A549 (cell line): ENCODE data around the gene GJB2. TPM values are rescaled to one million over a fixed set of nuclear protein-coding genes. Genes with fewer than 3 reads are reported as not detected.
A peak's percentile ranks its signal among the peaks of the same experiment; 100 is the strongest.

Experiments
- ATAC-seq, 2 experiments: fragments of 200-7000 bp in 1 of 2; fragments of >200 bp in 1 of 2; cut with Nextera tagmentation in 1 of 2; cut with Tn5 transposase in 1 of 2; 3 replicates each; pipeline versions ENCODE4 v1.8.0 to v1.9.1; 2018 to 2020; ENCODE audit warnings: mild to moderate bottlenecking in 1 of 2, moderate library complexity in 1 of 2
- CTCF ChIA-PET: fragments of 300-600 bp; sonication (Branson Sonifier 250); formaldehyde crosslinking; extraction: SDS; loops from one replicate; lab custom pipeline; 2021; ENCODE audit warnings: antibody characterized with exemption, inconsistent platforms; lab: Yijun Ruan, JAX
- POLR2A ChIA-PET: fragments of 350-600 bp; formaldehyde crosslinking; extraction: SDS; loops from one replicate; lab custom pipeline; 2021; ENCODE audit warnings: antibody characterized with exemption, inconsistent platforms; lab: Yijun Ruan, JAX
- DNase-seq, 2 experiments: peaks; one replicate each; pipeline versions ENCODE4 v3.0.0 to v3.0.0-alpha.2; 2011 to 2016; ENCODE audit warnings: low read depth in 1 of 2, low spot score in 1 of 2
- FAIRE-seq: peaks from 2 replicates; lab custom pipeline; 2011; peaks lifted over from hg19 to GRCh38; lab: Jason Lieb, UNC
- H3K27ac ChIP-seq, 2 experiments: fragments of >200 bp; sonication (Bioruptor Twin); formaldehyde crosslinking; 3 replicates each; pipeline ENCODE4 v1.5.1; 2016 to 2017
- H3K4me1 ChIP-seq: fragments of >200 bp; sonication (Bioruptor Twin); formaldehyde crosslinking; 3 replicates; pipeline ENCODE4 v1.6.1; 2016
- H3K4me2 ChIP-seq: fragments of >200 bp; sonication (Bioruptor Twin); formaldehyde crosslinking; 3 replicates; pipeline ENCODE4 v1.6.1; 2016
- H3K4me3 ChIP-seq: fragments of >200 bp; sonication (Bioruptor Twin); formaldehyde crosslinking; 3 replicates; pipeline ENCODE4 v1.5.1; 2016
- H3K9me3 ChIP-seq: fragments of >200 bp; sonication (Bioruptor Twin); formaldehyde crosslinking; 3 replicates; pipeline ENCODE4 v1.6.1; 2016
- CBX8 ChIP-seq: fragments of 200-600 bp; sonication (generic); IDR thresholded peaks from 2 replicates; pipeline ENCODE4 v1.6.1; 2016
- CEBPB ChIP-seq, 2 experiments: fragments of >200 bp in 1 of 2; sonication (Bioruptor Twin) in 1 of 2; formaldehyde crosslinking in 1 of 2; IDR thresholded peaks; 2 replicates each; pipeline ENCODE4 v1.6.1; 2012 to 2016
- ESRRA ChIP-seq: fragments of 150-350 bp; IDR thresholded peaks from 2 replicates; pipeline ENCODE4 v1.6.1; 2014; ENCODE audit warnings: mild to moderate bottlenecking, low read length, borderline replicate concordance
- FOSL2 ChIP-seq, 2 experiments: fragments of 450-650 bp in 1 of 2; fragments of >200 bp in 1 of 2; sonication (Bioruptor Twin) in 1 of 2; formaldehyde crosslinking; IDR thresholded peaks; 2 replicates each; pipeline versions ENCODE4 v1.5.0 to v1.6.1; 2016 to 2020; ENCODE audit warnings: mild to moderate bottlenecking in 1 of 2, moderate library complexity in 1 of 2
- HOXB13 ChIP-seq: fragments of 250-450 bp; sonication (Bioruptor Pico); IDR thresholded peaks from 2 replicates; pipeline ENCODE4 v1.5.0; 2020; ENCODE audit warnings: low read depth, mild to moderate bottlenecking, moderate library complexity
- MAZ ChIP-seq: fragments of 150-350 bp; IDR thresholded peaks from 2 replicates; pipeline ENCODE4 v1.6.1; 2014; ENCODE audit warnings: antibody characterized with exemption, low read depth, low read length, borderline replicate concordance
- NFE2L2 ChIP-seq: fragments of 150-350 bp; conservative IDR thresholded peaks from 2 replicates; pipeline ENCODE4 v1.6.1; 2014; ENCODE audit warnings: low read length
- NR3C1 ChIP-seq: fragments of >200 bp; sonication (Bioruptor Twin); formaldehyde crosslinking; IDR thresholded peaks from 3 replicates; pipeline ENCODE4 v1.6.1; 2017
- RARB ChIP-seq: fragments of 250-450 bp; sonication (Bioruptor Pico); IDR thresholded peaks from 2 replicates; pipeline ENCODE4 v1.8.0; 2021; ENCODE audit warnings: mild to moderate bottlenecking, moderate library complexity
- ZSCAN20 ChIP-seq: fragments of 250-450 bp; sonication (Bioruptor Pico); IDR thresholded peaks from 2 replicates; pipeline ENCODE4 v1.8.0; 2022; ENCODE audit warnings: mild to moderate bottlenecking, moderate library complexity
- WGBS: methylation state at CpG from one replicate; pipeline ENCODE4 v1.1.6; 2017; ENCODE audit errors: missing lambda C conversion rate; 5-methylcytosine and 5-hydroxymethylcytosine counted together
- polyA plus RNA-seq, 4 experiments: library from polyadenylated mRNA; depleted of rRNA in 3 of 4; stranded (reverse); fragments of >200 nt; fragmentation: RNase III in 1 of 4; extraction: RNeasy Plus Mini Kit Qiagen cat#74134 plus additional on column Dnase treatment in 1 of 4; gene quantifications; 2 replicates in 3 of 4; 3 replicates in 1 of 4; pipeline ENCODE4 v1.2.3, GENCODE V29; 2011 to 2017
- TF ChIP-seq, protein P1 (sequence below): IDR thresholded peaks from 2 replicates; pipeline ENCODE4 v1.6.1; 2012; ENCODE audit warnings: low read depth, borderline replicate concordance
- TF ChIP-seq, protein P2 (sequence below): IDR thresholded peaks from 2 replicates; pipeline ENCODE4 v1.6.1; 2012
- TF ChIP-seq, protein P3 (sequence below): fragments of >200 bp; sonication (Bioruptor Twin); formaldehyde crosslinking; IDR thresholded peaks from 3 replicates; pipeline ENCODE4 v1.6.1; 2016
- TF ChIP-seq, protein P4 (sequence below): fragments of 250-450 bp; sonication (Bioruptor Pico); IDR thresholded peaks from 2 replicates; pipeline ENCODE4 v1.5.0; 2020; ENCODE audit warnings: low read depth, mild to moderate bottlenecking, moderate library complexity

GJB2 gene
- polyA plus RNA-seq, 2 of the 4 experiments (the other 2 are of a cell fraction), result 0.40 to 0.66 TPM

DNA sequence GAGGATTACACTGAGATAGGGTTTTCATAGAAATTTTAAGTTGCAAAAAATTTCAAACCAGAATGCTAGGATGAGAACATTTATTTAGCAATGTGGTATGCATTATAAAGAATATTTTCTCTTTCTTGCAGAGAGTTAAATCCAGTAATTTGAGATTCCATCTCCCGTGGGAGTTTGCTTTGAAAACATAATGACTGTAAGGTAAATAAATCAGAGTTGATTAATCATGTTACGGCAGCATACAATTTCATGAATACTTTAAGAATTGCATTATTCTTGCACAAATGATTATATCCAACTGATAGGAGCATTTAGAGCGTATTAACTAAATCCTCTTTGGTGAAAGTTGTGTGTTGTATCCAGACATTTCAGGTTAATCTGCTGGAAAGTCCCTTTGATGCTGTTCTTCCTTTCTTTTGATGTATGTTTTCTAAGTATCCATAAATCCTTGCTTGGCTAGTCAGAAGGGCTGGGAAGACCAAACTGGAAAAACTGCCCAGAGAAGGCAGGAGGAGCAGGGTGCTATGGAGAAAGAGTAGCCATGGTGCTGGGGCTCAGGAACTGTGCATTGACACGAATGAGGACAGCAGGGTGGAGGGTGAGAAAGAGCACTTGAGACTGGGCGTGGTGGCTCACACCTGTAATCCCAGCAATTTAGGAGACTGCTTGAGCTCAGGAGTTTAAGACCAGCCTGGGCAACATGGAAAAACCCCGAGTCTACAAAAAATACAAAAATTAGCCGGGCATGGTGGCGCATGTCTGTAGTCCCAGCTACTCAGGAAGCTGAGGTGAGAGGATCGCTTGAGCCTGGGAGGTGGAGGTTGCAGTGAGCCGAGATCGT, 27.1 kb downstream of the GJB2 start:
- POLR2A ChIA-PET, result no interaction called here
- no peaks in the 10 kb centered on the region for H3K4me1 ChIP-seq
- ATAC-seq (no peak), DNase-seq (no peak), FAIRE-seq (no peak)
- no peaks in the 10 kb centered on the region for H3K9me3 ChIP-seq
- WGBS, result 70% methylated on average over 11 of the region's 11 CpGs
- TF ChIP-seq CEBPB (IDR thresholded peaks at IDR 0.05), result no peak
- TF ChIP-seq, protein P1, sequence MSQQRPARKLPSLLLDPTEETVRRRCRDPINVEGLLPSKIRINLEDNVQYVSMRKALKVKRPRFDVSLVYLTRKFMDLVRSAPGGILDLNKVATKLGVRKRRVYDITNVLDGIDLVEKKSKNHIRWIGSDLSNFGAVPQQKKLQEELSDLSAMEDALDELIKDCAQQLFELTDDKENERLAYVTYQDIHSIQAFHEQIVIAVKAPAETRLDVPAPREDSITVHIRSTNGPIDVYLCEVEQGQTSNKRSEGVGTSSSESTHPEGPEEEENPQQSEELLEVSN, result no peak
- no peak overlapping the region for H3K27ac ChIP-seq
- H3K4me2 ChIP-seq, result no peak overlapping the region
- CTCF ChIA-PET, result interaction anchor here (0.7 kb wide), 1 partner anchor 38 kb away, joined by 3 read pairs; no protein-coding TSS in a partner anchor
- H3K4me3 ChIP-seq, result no peak overlapping the region

DNA sequence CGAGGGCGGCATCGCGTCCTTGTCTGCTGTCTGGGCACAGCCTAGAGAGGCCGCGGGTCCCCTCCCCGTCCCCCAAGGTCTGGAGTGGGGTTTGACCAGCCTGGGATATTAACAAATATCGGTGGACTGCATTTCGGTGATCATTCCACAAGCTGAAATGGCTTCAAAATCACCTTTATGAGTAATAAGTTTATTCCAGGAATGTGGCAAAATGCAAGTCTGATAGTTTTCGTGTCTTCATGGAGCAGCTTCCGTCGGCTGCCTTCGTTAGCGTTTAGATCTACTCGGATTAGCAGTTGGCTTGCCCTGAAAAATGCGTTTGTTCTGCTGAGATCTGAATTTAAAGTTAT, 30.8 kb downstream of the GJB2 start:
- H3K9me3 ChIP-seq, result no peaks in the 10 kb centered on the region

DNA sequence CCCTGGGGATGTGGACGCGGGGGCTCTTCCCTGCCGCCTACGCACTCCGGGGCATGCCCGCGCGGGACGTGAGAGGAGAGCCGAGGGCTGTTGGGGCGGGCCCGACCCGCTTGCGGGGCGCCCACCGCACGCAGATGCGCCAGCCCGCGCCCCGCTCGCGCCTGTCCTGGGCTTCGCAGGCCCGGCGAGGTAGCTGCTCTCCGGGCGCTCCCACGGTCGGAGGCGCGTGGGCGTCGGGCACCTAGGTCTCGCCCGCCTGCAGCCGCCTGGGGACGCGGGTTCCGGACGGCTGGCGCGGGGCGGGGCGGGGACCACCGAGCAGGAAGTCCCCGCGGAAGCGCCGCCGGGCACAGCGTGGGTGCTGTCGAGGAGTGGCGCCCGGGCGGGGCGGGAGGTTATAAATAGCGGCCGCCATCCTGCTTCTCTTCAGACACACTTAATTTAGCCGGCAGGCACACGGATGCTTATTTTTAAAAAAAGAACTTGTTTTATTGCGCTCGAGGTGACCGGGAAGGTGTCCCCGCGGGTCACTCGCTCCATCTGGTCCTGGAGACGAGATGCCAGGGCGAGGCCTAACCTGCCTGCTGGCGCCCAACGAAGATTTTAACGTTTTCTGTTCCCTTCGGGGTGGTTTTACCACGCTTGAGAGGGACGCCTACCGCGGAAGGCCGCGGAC, 31.3 kb downstream of the GJB2 start:
- Histone ChIP-seq H3K27ac (peak overlapping the region in 1 of 2 experiments; percentile 42; a peak in 1 of 6 replicates), H3K4me2 (peak overlapping the region; percentile 95), H3K9me3 (no peaks in the 10 kb centered on the region), H3K4me3 (peak overlapping the region; percentile 47), H3K4me1 (peaks cover 7% of the 10 kb centered on the region; the same call in 1 of the 3 replicates)
- POLR2A ChIA-PET, result interaction anchor here (1.0 kb wide), 1 partner anchor 201 kb away, joined by 3 read pairs; no protein-coding TSS in a partner anchor
- WGBS, result 75% methylated on average over 20 of the region's 79 CpGs
- FAIRE-seq (no peak), ATAC-seq (peak in 1 of 2 experiments; percentile 38; a peak in 3 of 6 replicates), DNase-seq (no peak)
- CTCF ChIA-PET, result interaction anchor here (4.2 kb wide), 1 partner anchor 33 kb away, joined by 19 read pairs; no protein-coding TSS in a partner anchor
- TF ChIP-seq, protein P1, result 0 out of 2 replicates have a peak, but pooled peaks have one; percentile 33
- TF ChIP-seq NFE2L2 (no peak), CBX8 (no peak), NR3C1 (no peak), RARB (CRISPR knock-in tag) (no peak), ESRRA (no peak)
- TF ChIP-seq, protein P2, sequence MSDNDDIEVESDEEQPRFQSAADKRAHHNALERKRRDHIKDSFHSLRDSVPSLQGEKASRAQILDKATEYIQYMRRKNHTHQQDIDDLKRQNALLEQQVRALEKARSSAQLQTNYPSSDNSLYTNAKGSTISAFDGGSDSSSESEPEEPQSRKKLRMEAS, result 0 out of 2 replicates have a peak, but pooled peaks have one; percentile 11
- TF ChIP-seq, all 56 proteins: peak for 2

More for the DNA sequence above, 30.8 kb downstream of the GJB2 start:
- H3K4me2 ChIP-seq, result no peak overlapping the region
- no peak overlapping the region for H3K27ac ChIP-seq
- CTCF ChIA-PET, result interaction anchor here (1.4 to 4.2 kb wide), 4 partner anchors 20 to 53 kb away, joined by 3 to 19 read pairs (median 9); no protein-coding TSS in a partner anchor
- no peak for FAIRE-seq
- WGBS, result 90% methylated on average over 16 of the region's 16 CpGs
- ATAC-seq, result no peak
- H3K4me1 ChIP-seq, result peaks cover 7% of the 10 kb centered on the region; the same call in 1 of the 3 replicates
- POLR2A ChIA-PET, result no interaction called here
- H3K4me3 ChIP-seq, result no peak overlapping the region
- DNase-seq, result no peak
- no peak for TF ChIP-seq NR3C1
- TF ChIP-seq, protein P3, sequence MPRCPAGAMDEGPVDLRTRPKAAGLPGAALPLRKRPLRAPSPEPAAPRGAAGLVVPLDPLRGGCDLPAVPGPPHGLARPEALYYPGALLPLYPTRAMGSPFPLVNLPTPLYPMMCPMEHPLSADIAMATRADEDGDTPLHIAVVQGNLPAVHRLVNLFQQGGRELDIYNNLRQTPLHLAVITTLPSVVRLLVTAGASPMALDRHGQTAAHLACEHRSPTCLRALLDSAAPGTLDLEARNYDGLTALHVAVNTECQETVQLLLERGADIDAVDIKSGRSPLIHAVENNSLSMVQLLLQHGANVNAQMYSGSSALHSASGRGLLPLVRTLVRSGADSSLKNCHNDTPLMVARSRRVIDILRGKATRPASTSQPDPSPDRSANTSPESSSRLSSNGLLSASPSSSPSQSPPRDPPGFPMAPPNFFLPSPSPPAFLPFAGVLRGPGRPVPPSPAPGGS, result no peak
- TF ChIP-seq RARB (CRISPR knock-in tag), result no peak
- no peak for TF ChIP-seq FOSL2 (IDR thresholded peaks at IDR 0.05)
- TF ChIP-seq FOSL2 (CRISPR knock-in tag; IDR thresholded peaks at IDR 0.05), result no peak
- TF ChIP-seq MAZ, result no peak
- TF ChIP-seq, protein P4, sequence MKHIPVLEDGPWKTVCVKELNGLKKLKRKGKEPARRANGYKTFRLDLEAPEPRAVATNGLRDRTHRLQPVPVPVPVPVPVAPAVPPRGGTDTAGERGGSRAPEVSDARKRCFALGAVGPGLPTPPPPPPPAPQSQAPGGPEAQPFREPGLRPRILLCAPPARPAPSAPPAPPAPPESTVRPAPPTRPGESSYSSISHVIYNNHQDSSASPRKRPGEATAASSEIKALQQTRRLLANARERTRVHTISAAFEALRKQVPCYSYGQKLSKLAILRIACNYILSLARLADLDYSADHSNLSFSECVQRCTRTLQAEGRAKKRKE (CRISPR knock-in tag), result no peak
- TF ChIP-seq ZSCAN20 (CRISPR knock-in tag), result no peak
- TF ChIP-seq HOXB13 (CRISPR knock-in tag), result no peak
